GM12878 (cell line): ENCODE measurements around the gene NNMT. TPM values are rescaled to one million over a fixed set of nuclear protein-coding genes. Genes with fewer than 3 reads are reported as not detected.

Source experiments
- ATAC-seq: fragments of 200-7000 bp; cut with Tn5 transposase; 3 replicates; pipeline ENCODE4 v1.9.1; 2020; ENCODE audit warnings: mild to moderate bottlenecking, moderate library complexity
- BruUV-seq: library from RNA; stranded (reverse); fragments of 400-500 nt; replicated peaks from 2 replicates; lab custom pipeline; 2021; lab: Mats Ljungman, UMichigan
- CTCF ChIA-PET: fragments of 300-600 bp; sonication (Branson Sonifier 250); formaldehyde crosslinking; extraction: SDS; loops from one replicate; lab custom pipeline; 2021; ENCODE audit warnings: inconsistent platforms; lab: Yijun Ruan, JAX
- POLR2A ChIA-PET: fragments of 350-600 bp; formaldehyde crosslinking; extraction: SDS; loops from one replicate; lab custom pipeline; 2021; ENCODE audit warnings: inconsistent platforms; lab: Charles Lee
- RAD21 ChIA-PET: fragments of 300-600 bp; sonication (Branson Sonifier 250); formaldehyde crosslinking; loops from one replicate; lab custom pipeline; 2023; ENCODE audit warnings: antibody characterized with exemption; ENCODE audit not compliant: unreplicated experiment; lab: Charles Lee
- SMC1A ChIA-PET: fragments of 300-600 bp; sonication (Branson Sonifier 250); formaldehyde crosslinking; loops from one replicate; lab custom pipeline; 2023; ENCODE audit not compliant: unreplicated experiment, uncharacterized antibody; lab: Charles Lee
- DNase-seq: peaks from one replicate; pipeline ENCODE4 v3.0.0-alpha.2; 2011; ENCODE audit warnings: low read depth, low spot score
- FAIRE-seq: peaks from 3 replicates; lab custom pipeline; 2011; peaks lifted over from hg19 to GRCh38; lab: Jason Lieb, UNC
- H2AFZ ChIP-seq: 2 replicates; pipeline ENCODE4 v1.6.0; 2011; ENCODE audit warnings: low read depth, low read length, control low read depth; ENCODE audit not compliant: control insufficient read depth
- H3K27ac ChIP-seq: 2 replicates; pipeline ENCODE4 v1.5.1; 2011; ENCODE audit warnings: control low read depth; ENCODE audit not compliant: control insufficient read depth, insufficient read depth
- H3K27me3 ChIP-seq, 2 experiments: replicated peaks in 1 of 2; 2 replicates each; pipeline versions ENCODE4 v1.6.0 to v1.6.1; 2011; ENCODE audit warnings: low read length in 1 of 2; ENCODE audit not compliant: control insufficient read depth in 2 of 2, insufficient read depth in 2 of 2
- H3K36me3 ChIP-seq, 2 experiments: 2 replicates each; pipeline ENCODE4 v1.5.1; 2011; ENCODE audit warnings: low read length in 1 of 2; ENCODE audit not compliant: control insufficient read depth in 2 of 2, insufficient read depth in 2 of 2
- H3K4me1 ChIP-seq: 2 replicates; pipeline ENCODE4 v1.6.1; 2011; ENCODE audit warnings: mild to moderate bottlenecking, low read length, moderate library complexity, mixed read lengths; ENCODE audit not compliant: control insufficient read depth, insufficient read depth
- H3K4me2 ChIP-seq: 2 replicates; pipeline ENCODE4 v1.6.0; 2011; ENCODE audit warnings: control low read depth; ENCODE audit not compliant: control insufficient read depth, insufficient read depth
- H3K4me3 ChIP-seq: fragments of 200-600 bp; sonication (generic); 2 replicates; pipeline ENCODE4 v1.5.1; 2016
- H3K79me2 ChIP-seq: 2 replicates; pipeline ENCODE4 v1.6.0; 2011; ENCODE audit warnings: low read length; ENCODE audit not compliant: control insufficient read depth, insufficient read depth
- H3K9ac ChIP-seq: 2 replicates; pipeline ENCODE4 v1.8.0; 2011; ENCODE audit warnings: low read length, control low read depth, mixed read lengths; ENCODE audit not compliant: control insufficient read depth, insufficient read depth
- H3K9me3 ChIP-seq: replicated peaks from 3 replicates; pipeline ENCODE4 v1.5.1; 2011; ENCODE audit warnings: mild to moderate bottlenecking, low read length; ENCODE audit not compliant: control insufficient read depth, insufficient read depth
- H4K20me1 ChIP-seq: 2 replicates; pipeline ENCODE4 v1.6.0; 2011; ENCODE audit not compliant: control insufficient read depth, insufficient read depth
- E4F1 ChIP-seq: fragments of 450-650 bp; IDR thresholded peaks from 2 replicates; pipeline ENCODE4 v1.6.1; 2018; ENCODE audit warnings: borderline replicate concordance, mild to moderate bottlenecking; ENCODE audit not compliant: partially characterized antibody
- MEF2A ChIP-seq: IDR thresholded peaks from 2 replicates; pipeline ENCODE4 v1.6.1; 2011; ENCODE audit warnings: low read depth, mild to moderate bottlenecking, low read length, moderate library complexity; ENCODE audit not compliant: insufficient read depth
- PAX8 ChIP-seq: fragments of 450-650 bp; IDR thresholded peaks from 2 replicates; pipeline ENCODE4 v1.6.1; 2017; ENCODE audit warnings: mild to moderate bottlenecking, moderate library complexity
- SKIL ChIP-seq: fragments of 450-650 bp; IDR thresholded peaks from 2 replicates; pipeline ENCODE4 v1.6.1; 2017; ENCODE audit warnings: mild to moderate bottlenecking, low read depth, inconsistent platforms; ENCODE audit not compliant: poor library complexity, severe bottlenecking
- SMARCA5 ChIP-seq: fragments of 450-650 bp; IDR thresholded peaks from 2 replicates; pipeline ENCODE4 v1.6.1; 2017; ENCODE audit warnings: mild to moderate bottlenecking
- WGBS: methylation state at CpG from one replicate; pipeline ENCODE4 v1.1.6; 2016; ENCODE audit warnings: low lambda C conversion rate; ENCODE audit not compliant: insufficient replicate concordance, insufficient coverage; ENCODE audit errors: missing lambda C conversion rate; 5-methylcytosine and 5-hydroxymethylcytosine counted together
- in situ Hi-C: fragments of 300-500 bp; cut with MboI; formaldehyde crosslinking; loops from 9 replicates; pipeline ENCODE4 v1.14.3; 2018; ENCODE audit warnings: mixed read lengths
- intact Hi-C: fragments of 100-400 bp; cut with micrococcal nuclease; formaldehyde crosslinking; loops from one replicate; pipeline ENCODE4 v1.14.2; 2022; ENCODE audit not compliant: unreplicated experiment
- polyA plus RNA-seq, 11 experiments: library from polyadenylated mRNA; depleted of rRNA in 4 of 11; unstranded in 6 of 11; stranded (reverse) in 5 of 11; fragments of >200 nt; fragmentation: Nextera tagmentation in 4 of 11; fragmentation: Illumina TruSeq in 1 of 11; extraction: Ambion mirVana in 4 of 11; extraction: Trizol in 1 of 11; gene quantifications; 1 replicate in 1 of 11; 2 replicates in 10 of 11; pipeline versions ENCODE4 v1.2.1 to v1.2.3, GENCODE V29; 2011 to 2016; ENCODE audit warnings: inconsistent platforms in 2 of 11, missing spikeins in 2 of 11, low read depth in 1 of 11
- total RNA-seq, 4 experiments: library from RNA; depleted of rRNA in 3 of 4; stranded (reverse); fragments of >200 nt in 3 of 4; fragmentation: Illumina TruSeq in 1 of 4; extraction: Trizol in 1 of 4; gene quantifications; 2 replicates each; pipeline versions ENCODE4 v1.2.1 to v1.2.3, GENCODE V29; 2013 to 2021

NNMT gene
- total and polyA plus RNA-seq, 10 of the 15 experiments (the other 5 are each of a cell fraction or from before 2014, with no cell fraction given), result 0.46 TPM; not detected in 9

- no peak overlapping the region for H3K4me3 ChIP-seq
- TF ChIP-seq PAX8 (no peak), E4F1 (no peak), MEF2A (no peak), SMARCA5 (no peak), SKIL (no peak)
- TF ChIP-seq, all 136 proteins: peak for 0
- Histone ChIP-seq H3K4me2 (no peak overlapping the region), H3K4me1 (no peaks in the 10 kb centered on the region), H3K36me3 (no peaks in the 10 kb centered on the region), H3K27ac (no peak overlapping the region), H3K9me3 (no peaks in the 10 kb centered on the region), H3K27me3 (peaks cover 2 to 3% of the 10 kb centered on the region in 2 experiments; a peak in 1 of 4 replicates), H3K79me2 (no peaks in the 10 kb centered on the region), H4K20me1 (no peaks in the 10 kb centered on the region), H2AFZ (no peak overlapping the region), H3K9ac (no peak overlapping the region)
- DNase-seq (no peak), ATAC-seq (no peak), FAIRE-seq (no peak)
- 46% methylated on average over 10 of the region's 10 CpGs for whole genome bisulfite sequencing
- SMC1A ChIA-PET, result no interaction called here
- POLR2A ChIA-PET, result no interaction called here
- no TSS peak for BruUV-seq
- CTCF ChIA-PET, result interaction anchor here (0.9 kb wide), 1 partner anchor 10 kb away, joined by 4 read pairs; no protein-coding TSS in a partner anchor
- in situ Hi-C loops (no loop called here), intact Hi-C loops (no loop called here)
- RAD21 ChIA-PET, result no interaction called here
Measured at GRCh38 chr11:114350022-114350421, 53.8 kb downstream of the NNMT start.
